ENCODE data around the gene WFDC12.

- no peak for TF ChIP-seq CTCF (IDR thresholded peaks at IDR 0.05 in 8 of 11, conservative IDR thresholded peaks at IDR 0.05 in 3 of 11)
- TF ChIP-seq POLR2A (IDR thresholded peaks at IDR 0.05): no peak
Measured at GRCh38 chr20:45096781-45097180, 27.5 kb downstream of the WFDC12 start.

Measured in spleen (tissue), 7 donors.